HCT116 (cell line): Measurements from ENCODE around the gene SMNDC1.

Experiments used
- CTCF ChIP-seq, 3 experiments: fragments of 200-600 bp in 1 of 3; sonication (generic) in 1 of 3; IDR thresholded peaks in 2 of 3; conservative IDR thresholded peaks in 1 of 3; 2 replicates each; pipeline ENCODE4 v1.5.1; 2012 to 2017; ENCODE audit warnings: low read depth in 2 of 3, low read length in 2 of 3, antibody characterized with exemption in 1 of 3, borderline replicate concordance in 1 of 3, control low read depth in 1 of 3, mild to moderate bottlenecking in 1 of 3, mixed read lengths in 1 of 3, mixed run types in 1 of 3, moderate library complexity in 1 of 3; ENCODE audit not compliant: insufficient read depth in 1 of 3
- EZH2 ChIP-seq: fragments of 200-600 bp; sonication (generic); IDR thresholded peaks from 2 replicates; pipeline ENCODE4 v1.6.1; 2017; ENCODE audit warnings: antibody characterized with exemption, mixed run types
- MAX ChIP-seq: IDR thresholded peaks from 2 replicates; pipeline ENCODE4 v1.6.1; 2012
- POLR2A ChIP-seq: IDR thresholded peaks from 2 replicates; pipeline ENCODE4 v1.7.0; 2011; ENCODE audit warnings: borderline replicate concordance; ENCODE audit not compliant: insufficient read depth, insufficient read length; ENCODE audit errors: extremely low read depth
- YY1 ChIP-seq: IDR thresholded peaks from 2 replicates; pipeline ENCODE4 v1.6.1; 2011; ENCODE audit warnings: low read length, low read depth, moderate library complexity, mild to moderate bottlenecking; ENCODE audit not compliant: insufficient replicate concordance; ENCODE audit errors: extremely low read depth

- TF ChIP-seq MAX (no peak), POLR2A (no peak), YY1 (no peak), EZH2 (no peak), CTCF (IDR thresholded peaks at IDR 0.05 in 2 of 3, conservative IDR thresholded peaks at IDR 0.05 in 1 of 3; ENCODE audit: borderline replicate concordance in 1 of 3, insufficient read depth in 1 of 3, low read depth in 2 of 3, low read length in 2 of 3) (no peak)
Observed at GRCh38 chr10:110252151-110252550, 52.6 kb downstream of the SMNDC1 start.
